Motor neuron (in vitro differentiated cells): Measurements from ENCODE around the gene SETD7. TPM values are rescaled to one million over a fixed set of nuclear protein-coding genes. Genes with fewer than 3 reads are reported as not detected.

Experiments used
- ATAC-seq, 8 experiments: fragments of 200-7000 bp; cut with Tn5 transposase; replicated peaks in 6 of 8; 2 replicates each; pipeline ENCODE4 v1.8.0; 2021; ENCODE audit warnings: mild to moderate bottlenecking in 8 of 8, moderate library complexity in 8 of 8
- H3K27ac ChIP-seq, 2 donors: fragments of 250-450 bp; sonication (Bioruptor Pico); 2 replicates each; pipeline ENCODE4 v1.9.0; 2021; ENCODE audit warnings: antibody characterized with exemption in 2 of 2, mild to moderate bottlenecking in 2 of 2, moderate library complexity in 1 of 2
- H3K4me1 ChIP-seq, 2 donors: fragments of 250-450 bp; sonication (Bioruptor Pico); replicated peaks in 1 of 2; 2 replicates each; pipeline ENCODE4 v1.6.1; 2021; ENCODE audit warnings: antibody characterized with exemption in 2 of 2, mild to moderate bottlenecking in 2 of 2, moderate library complexity in 1 of 2
- H3K4me3 ChIP-seq, 5 donors: fragments of 250-450 bp; sonication (Bioruptor Pico); 2 replicates each; pipeline ENCODE4 v1.9.0; 2021; ENCODE audit warnings: antibody characterized with exemption in 5 of 5, mild to moderate bottlenecking in 5 of 5, moderate library complexity in 4 of 5
- WGBS, 10 experiments: fragments of 450-650 bp; shearing (Covaris generic); methylation state at CpG; one replicate each; pipeline ENCODE4 v1.0.0; 2022; 5-methylcytosine and 5-hydroxymethylcytosine counted together
- in situ Hi-C, 9 experiments: fragments of 400-800 bp; cut with MboI; loops; one replicate each; pipeline ENCODE4 v1.15.0; 2021; ENCODE audit warnings: low sequenced_read_pairs in 9 of 9, low pct_unique_long_range_greater_than_20kb in 2 of 9; ENCODE audit not compliant: unreplicated experiment in 9 of 9
- total RNA-seq, 8 experiments: library from RNA; unstranded; fragments of 300-600 nt; gene quantifications; 2 replicates each; pipeline versions ENCODE4 v1.2.3 to v1.2.4, GENCODE V29; 2022

Gene SETD7
- total RNA-seq: 10 to 100 TPM; 11.6 to 51.6 (median 32.7) TPM

- ATAC-seq: peak; percentile 44 to 65 (median 61)
- H3K4me1 ChIP-seq: peaks cover 27 to 37% of the 10 kb centered on the region in 2 donors
- peak within 1 kb of the TSS; percentile 81 to 89 for H3K27ac ChIP-seq
- in situ Hi-C loops: no loop called here
- 0 to 2% (median 0%) methylated on average over 1 to 34 of the region's 61 CpGs; no CpG with 5 or more reads in 5 of the 10 experiments for WGBS, 10 experiments
- peak within 1 kb of the TSS; percentile 59 to 99 (median 85) for H3K4me3 ChIP-seq
Observed at GRCh38 chr4:139556071-139556723, at the start of gene SETD7. Gene SETD7 (minus strand): TSS chr4:139556219. CDS start chr4:139556137, 82 bp downstream.

- 17 to 88% (median 82%) methylated on average over 1 to 2 of the region's 3 CpGs; no CpG with 5 or more reads in 4 of the 10 experiments for WGBS, 10 experiments
Observed at GRCh38 chr4:139605516-139605915, 49.5 kb upstream of the SETD7 start.

GRCh38 chr4:139603576-139604410, 47.8 kb upstream of the SETD7 start:
- in situ Hi-C loops: no loop called here
- peak in 4 of 8 experiments; percentile 41 to 70 (median 58) for ATAC-seq
- no peak overlapping the region for H3K4me3 ChIP-seq
- H3K27ac ChIP-seq: no peak overlapping the region
- WGBS, 10 experiments: 6 to 100% (median 50%) methylated on average over 1 to 3 of the region's 3 CpGs; no CpG with 5 or more reads in 1 of the 10 experiments
- peaks cover 0 to 4% of the 10 kb centered on the region in 2 donors for H3K4me1 ChIP-seq

More at GRCh38 chr4:139605516-139605915, 49.5 kb upstream of the SETD7 start:
- in situ Hi-C loops: no loop called here
- H3K4me3 ChIP-seq: no peak overlapping the region
- peaks cover 0 to 4% of the 10 kb centered on the region in 2 donors for H3K4me1 ChIP-seq
- no peak overlapping the region for H3K27ac ChIP-seq
- no peak for ATAC-seq

GRCh38 chr4:139602776-139603360, 46.8 kb upstream of the SETD7 start:
- H3K4me1 ChIP-seq: peaks cover 0 to 4% of the 10 kb centered on the region in 2 donors
- no peak for ATAC-seq
- H3K4me3 ChIP-seq: no peak overlapping the region
- 21 to 82% (median 48%) methylated on average over 1 to 6 of the region's 6 CpGs; no CpG with 5 or more reads in 1 of the 10 experiments for WGBS, 10 experiments
- no peak overlapping the region for H3K27ac ChIP-seq
- in situ Hi-C loops: no loop called here

- WGBS, 10 experiments: 41 to 100% (median 81%) methylated on average over 1 to 4 of the region's 4 CpGs; no CpG with 5 or more reads in 2 of the 10 experiments
- ATAC-seq: no peak
- no peak overlapping the region for H3K27ac ChIP-seq
- no peak overlapping the region for H3K4me3 ChIP-seq
- peaks cover 4 to 5% of the 10 kb centered on the region in 2 donors for H3K4me1 ChIP-seq
- in situ Hi-C loops: no loop called here
Observed at GRCh38 chr4:139600662-139601061, 44.6 kb upstream of the SETD7 start.

- in situ Hi-C loops: no loop called here
- Histone ChIP-seq H3K4me3 (no peak overlapping the region), H3K4me1 (peaks cover 4 to 5% of the 10 kb centered on the region in 2 donors), H3K27ac (no peak overlapping the region)
- 33 to 94% (median 88%) methylated on average over 1 to 5 of the region's 6 CpGs for WGBS, 10 experiments
- ATAC-seq: peak in 1 of 8 experiments; percentile 27
Observed at GRCh38 chr4:139599594-139600374, 43.8 kb upstream of the SETD7 start.

GRCh38 chr4:139599076-139599475, 43.1 kb upstream of the SETD7 start:
- in situ Hi-C loops: no loop called here
- Histone ChIP-seq H3K27ac (no peak overlapping the region), H3K4me3 (no peak overlapping the region), H3K4me1 (peaks cover 4 to 5% of the 10 kb centered on the region in 2 donors)
- 50 to 100% (median 83%) methylated on average over 1 to 3 of the region's 3 CpGs; no CpG with 5 or more reads in 5 of the 10 experiments for WGBS, 10 experiments
- no peak for ATAC-seq

- 0 to 75% (median 40%) methylated on average over 2 to 4 of the region's 4 CpGs; no CpG with 5 or more reads in 2 of the 10 experiments for WGBS, 10 experiments
- Histone ChIP-seq H3K27ac (no peak overlapping the region), H3K4me1 (peaks cover 9 to 16% of the 10 kb centered on the region in 2 donors), H3K4me3 (no peak overlapping the region)
- peak in 2 of 8 experiments; percentile 4 for ATAC-seq
- in situ Hi-C loops: no loop called here
Observed at GRCh38 chr4:139596684-139597279, 40.8 kb upstream of the SETD7 start.

GRCh38 chr4:139596034-139596683, 40.1 kb upstream of the SETD7 start:
- WGBS, 10 experiments: 0 to 75% (median 14%) methylated on average over 1 to 2 of the region's 3 CpGs; no CpG with 5 or more reads in 3 of the 10 experiments
- no peak overlapping the region for H3K27ac ChIP-seq
- in situ Hi-C loops: no loop called here
- peak in 3 of 8 experiments; percentile 76 to 82 (median 81) for ATAC-seq
- no peak overlapping the region for H3K4me3 ChIP-seq
- H3K4me1 ChIP-seq: peaks cover 9 to 16% of the 10 kb centered on the region in 2 donors

GRCh38 chr4:139594591-139595185, 38.7 kb upstream of the SETD7 start:
- peaks cover 9 to 16% of the 10 kb centered on the region in 2 donors for H3K4me1 ChIP-seq
- 76 to 100% (median 89%) methylated on average over 1 to 5 of the region's 5 CpGs; no CpG with 5 or more reads in 1 of the 10 experiments for WGBS, 10 experiments
- in situ Hi-C loops: no loop called here
- ATAC-seq: no peak
- no peak overlapping the region for H3K27ac ChIP-seq
- no peak overlapping the region for H3K4me3 ChIP-seq

- Histone ChIP-seq H3K27ac (peak overlapping the region in 1 of 2 donors; percentile 81), H3K4me3 (no peak overlapping the region), H3K4me1 (peaks cover 9 to 16% of the 10 kb centered on the region in 2 donors)
- ATAC-seq: peak in 6 of 8 experiments; percentile 19 to 98 (median 96)
- 40 to 100% (median 77%) methylated on average over 1 to 4 of the region's 4 CpGs; no CpG with 5 or more reads in 1 of the 10 experiments for WGBS, 10 experiments
- in situ Hi-C loops: no loop called here
Observed at GRCh38 chr4:139593091-139593564, 37.1 kb upstream of the SETD7 start.
